SK-N-SH treated with all-trans-retinoic acid at 6 μM for 48 hours (cell line): ENCODE data around the gene ASB11.

Source experiments
- ARNTL ChIP-seq: fragments of 450-650 bp; formaldehyde crosslinking; IDR thresholded peaks from 2 replicates; pipeline ENCODE4 v1.5.0; 2020; ENCODE audit warnings: low read depth, mild to moderate bottlenecking, moderate library complexity, borderline replicate concordance
- BACH2 ChIP-seq: fragments of 250-450 bp; sonication (Bioruptor Pico); IDR thresholded peaks from 2 replicates; pipeline ENCODE4 v1.9.0; 2021; ENCODE audit warnings: mild to moderate bottlenecking, borderline replicate concordance
- CREB5 ChIP-seq: fragments of 250-450 bp; sonication (Bioruptor Pico); IDR thresholded peaks from 2 replicates; pipeline ENCODE4 v1.5.1; 2020; ENCODE audit warnings: low read depth, mild to moderate bottlenecking, moderate library complexity
- PPARA ChIP-seq: fragments of 250-450 bp; sonication (Bioruptor Pico); IDR thresholded peaks from 2 replicates; pipeline ENCODE4 v1.5.0; 2020; ENCODE audit warnings: mild to moderate bottlenecking, borderline replicate concordance
- SNAI2 ChIP-seq: fragments of 250-450 bp; sonication (Bioruptor Pico); IDR thresholded peaks from 2 replicates; pipeline ENCODE4 v1.5.0; 2020; ENCODE audit warnings: mild to moderate bottlenecking, moderate library complexity
- TCF4 ChIP-seq: fragments of 250-450 bp; sonication (Bioruptor Pico); IDR thresholded peaks from 2 replicates; pipeline ENCODE4 v1.8.0; 2021; ENCODE audit warnings: mild to moderate bottlenecking, moderate library complexity, borderline replicate concordance
- ZC3H10 ChIP-seq: fragments of 250-450 bp; sonication (Bioruptor Pico); IDR thresholded peaks from 2 replicates; pipeline ENCODE4 v1.5.1; 2021; ENCODE audit warnings: mild to moderate bottlenecking, moderate library complexity
- ZFP3 ChIP-seq: fragments of 250-450 bp; sonication (Bioruptor Pico); IDR thresholded peaks from 2 replicates; pipeline ENCODE4 v1.5.0; 2020; ENCODE audit warnings: mild to moderate bottlenecking, moderate library complexity
- ZFP30 ChIP-seq: fragments of 450-650 bp; formaldehyde crosslinking; IDR thresholded peaks from 2 replicates; pipeline ENCODE4 v1.5.0; 2022; ENCODE audit warnings: mild to moderate bottlenecking, moderate library complexity

DNA sequence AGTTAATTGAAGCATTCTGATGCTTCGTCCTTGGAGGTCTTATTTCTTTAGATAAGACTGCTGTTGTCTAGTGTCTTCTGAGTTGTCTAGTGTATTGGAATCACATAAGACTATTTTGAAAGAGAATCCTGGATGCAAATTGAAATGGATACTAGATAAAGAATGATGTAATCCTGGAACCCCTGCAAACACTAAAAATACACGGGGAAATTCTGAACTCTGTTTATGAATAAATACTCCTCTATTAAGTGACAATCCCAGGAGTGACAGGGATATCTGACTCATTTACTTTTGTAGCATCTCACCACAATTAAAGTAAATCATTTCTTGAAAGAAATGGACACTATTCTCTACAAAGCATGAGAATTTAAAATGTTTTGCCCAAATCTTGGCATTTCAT, 968 bp downstream of the ASB11 start:
- TF ChIP-seq CREB5 (CRISPR knock-in tag): no peak
- TF ChIP-seq SNAI2 (CRISPR knock-in tag): no peak
- no peak for TF ChIP-seq PPARA (CRISPR knock-in tag)
- TF ChIP-seq ZC3H10 (CRISPR knock-in tag): no peak
- no peak for TF ChIP-seq BACH2 (CRISPR knock-in tag)
- no peak for TF ChIP-seq ZFP3
- TF ChIP-seq TCF4: no peak
- no peak for TF ChIP-seq ARNTL
- no peak for TF ChIP-seq ZFP30 (CRISPR knock-in tag)
